Progenitor cell of endocrine pancreas (in vitro differentiated cells): ENCODE data around the gene ATP5F1A. TPM values are rescaled to one million over a fixed set of nuclear protein-coding genes. Genes with fewer than 3 reads are reported as not detected.

Experiments used
- DNase-seq: peaks from one replicate; pipeline ENCODE4 v3.0.0; 2021; ENCODE audit warnings: low spot score; ENCODE audit not compliant: unreplicated experiment
- H3K27ac Mint-ChIP-seq: 2 replicates; pipeline ENCODE4 v1.8.0; 2021; ENCODE audit warnings: mild to moderate bottlenecking, moderate library complexity, mixed read lengths
- H3K27me3 Mint-ChIP-seq: 2 replicates; pipeline ENCODE4 v1.8.0; 2021; ENCODE audit warnings: mixed read lengths
- H3K36me3 Mint-ChIP-seq: 2 replicates; pipeline ENCODE4 v1.8.0; 2022; ENCODE audit warnings: mixed read lengths; ENCODE audit not compliant: insufficient read depth
- H3K4me1 Mint-ChIP-seq: 2 replicates; pipeline ENCODE4 v1.8.0; 2021; ENCODE audit warnings: low read depth, mixed read lengths
- H3K4me3 Mint-ChIP-seq: 2 replicates; pipeline ENCODE4 v1.8.0; 2021; ENCODE audit warnings: low read depth, mild to moderate bottlenecking, moderate library complexity, mixed read lengths
- H3K9me3 Mint-ChIP-seq: 2 replicates; pipeline ENCODE4 v1.8.0; 2021; ENCODE audit warnings: low read depth, mixed read lengths
- CTCF ChIP-seq: fragments of 200-600 bp; sonication (generic); IDR thresholded peaks from one replicate; pipeline ENCODE4 v1.5.0; 2021; ENCODE audit warnings: antibody characterized with exemption, mild to moderate bottlenecking; ENCODE audit not compliant: unreplicated experiment
- total RNA-seq: library from RNA; stranded (reverse); gene quantifications from 2 replicates; pipeline ENCODE4 v1.2.1, GENCODE V29; 2021

ATP5F1A gene
- total RNA-seq, 1 donor from 2014 or later = 375 TPM

- Mint-ChIP-seq H3K27ac (no peak overlapping the region), H3K36me3 (peaks cover 3% of the 10 kb centered on the region), H3K9me3 (no peaks in the 10 kb centered on the region), H3K27me3 (peaks cover 10% of the 10 kb centered on the region), H3K4me1 (no peaks in the 10 kb centered on the region), H3K4me3 (no peak overlapping the region)
- DNase-seq = peak; percentile 26
- peak; percentile 70 for TF ChIP-seq CTCF
These were observed 24.4 kb downstream of the ATP5F1A start for GRCh38 chr18:46073474-46074331.

- no peaks in the 10 kb centered on the region for H3K9me3 Mint-ChIP-seq
- peaks cover 10% of the 10 kb centered on the region for H3K27me3 Mint-ChIP-seq
- H3K4me1 Mint-ChIP-seq = no peaks in the 10 kb centered on the region
- H3K4me3 Mint-ChIP-seq = peak overlapping the region; percentile 79
- no peak for DNase-seq
- peaks cover 3% of the 10 kb centered on the region for H3K36me3 Mint-ChIP-seq
- TF ChIP-seq CTCF = no peak
- H3K27ac Mint-ChIP-seq = no peak overlapping the region
These were observed 25.1 kb downstream of the ATP5F1A start for GRCh38 chr18:46072959-46073358.

GRCh38 chr18:46072376-46072867 is 25.7 kb downstream of the ATP5F1A start:
- peak overlapping the region; percentile 77 for H3K27ac Mint-ChIP-seq
- no peaks in the 10 kb centered on the region for H3K9me3 Mint-ChIP-seq
- no peaks in the 10 kb centered on the region for H3K4me1 Mint-ChIP-seq
- DNase-seq = peak; percentile 12
- H3K27me3 Mint-ChIP-seq = peaks cover 10% of the 10 kb centered on the region
- TF ChIP-seq CTCF = peak; percentile 30
- H3K4me3 Mint-ChIP-seq = peak overlapping the region; percentile 79
- peaks cover 3% of the 10 kb centered on the region for H3K36me3 Mint-ChIP-seq

- Mint-ChIP-seq H3K9me3 (no peaks in the 10 kb centered on the region), H3K4me3 (peak within 1 kb of the TSS; percentile 79), H3K4me1 (no peaks in the 10 kb centered on the region), H3K27ac (peak within 1 kb of the TSS; percentile 77), H3K27me3 (peaks cover 10% of the 10 kb centered on the region), H3K36me3 (peaks cover under 1% of the 10 kb centered on the region)
- DNase-seq = peak; percentile 48
- TF ChIP-seq CTCF = no peak
These were observed 26.3 kb downstream of the ATP5F1A start, which contains the start of gene PSTPIP2 for GRCh38 chr18:46071653-46072375. Gene PSTPIP2 (minus strand): TSS chr18:46072260. CDS start chr18:46072188, 72 bp downstream.
